Measurements from ENCODE around the gene ODC1. TPM values are rescaled to one million over a fixed set of nuclear protein-coding genes. Genes with fewer than 3 reads are reported as not detected.

ODC1 gene
- total RNA-seq, 1 donor from 2014 or later = 119 TPM

DNA sequence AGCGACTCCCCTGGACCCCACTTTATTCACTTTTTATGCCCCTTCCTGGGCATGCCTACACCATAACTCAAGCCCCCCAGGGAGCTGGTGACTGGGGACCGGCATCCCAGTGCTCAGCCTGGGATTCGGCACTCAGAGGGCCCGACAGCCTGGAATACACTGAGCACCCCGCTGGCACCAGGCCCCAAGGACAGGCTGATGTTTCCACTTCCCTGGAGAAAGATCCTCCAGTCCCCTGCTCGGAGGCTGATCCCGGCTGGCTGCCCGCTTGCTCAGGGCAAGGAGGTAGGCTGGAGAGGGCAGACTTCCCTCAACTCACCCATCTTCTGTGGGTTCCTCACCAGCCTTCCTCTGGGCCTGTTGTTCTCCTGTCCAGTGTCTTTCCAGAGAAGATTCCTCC is 36.6 kb downstream of the ODC1 start:
- Histone ChIP-seq H3K9ac (ENCODE audit: low read length) (no peak overlapping the region), H3K4me1 (ENCODE audit: insufficient read depth, low read length) (peaks cover 37% of the 10 kb centered on the region), H3K79me2 (ENCODE audit: insufficient read depth, low read length) (no peaks in the 10 kb centered on the region), H3K36me3 (ENCODE audit: insufficient read depth, low read length) (no peaks in the 10 kb centered on the region), H3K4me2 (ENCODE audit: low read length) (no peak overlapping the region), H4K20me1 (ENCODE audit: insufficient read depth, low read length) (peaks cover 10% of the 10 kb centered on the region), H3K4me3 (ENCODE audit: insufficient read depth, low read depth, low read length) (no peak overlapping the region), H3K27ac (ENCODE audit: low read depth, low read length) (no peak overlapping the region), H3K9me3 (ENCODE audit: insufficient read depth, low read depth, low read length) (no peaks in the 10 kb centered on the region), H3K27me3 (ENCODE audit: insufficient read depth, low read length) (no peaks in the 10 kb centered on the region), H2AFZ (ENCODE audit: low read depth, low read length) (no peak overlapping the region)
- Mint-ChIP-seq H3K4me3 (ENCODE audit: unreplicated experiment) (no peak overlapping the region), H3K36me3 (ENCODE audit: low read depth, unreplicated experiment) (peaks cover 5% of the 10 kb centered on the region), H3K27ac (ENCODE audit: unreplicated experiment) (no peak overlapping the region), H3K4me1 (ENCODE audit: low read depth, unreplicated experiment) (peaks cover 16% of the 10 kb centered on the region), H3K27me3 (ENCODE audit: low read depth, unreplicated experiment) (peaks cover 4% of the 10 kb centered on the region), H3K9me3 (ENCODE audit: unreplicated experiment) (peaks cover 2% of the 10 kb centered on the region)
- no peak for DNase-seq (ENCODE audit: low read depth)
- no peak for FAIRE-seq
- TF ChIP-seq, protein P1, sequence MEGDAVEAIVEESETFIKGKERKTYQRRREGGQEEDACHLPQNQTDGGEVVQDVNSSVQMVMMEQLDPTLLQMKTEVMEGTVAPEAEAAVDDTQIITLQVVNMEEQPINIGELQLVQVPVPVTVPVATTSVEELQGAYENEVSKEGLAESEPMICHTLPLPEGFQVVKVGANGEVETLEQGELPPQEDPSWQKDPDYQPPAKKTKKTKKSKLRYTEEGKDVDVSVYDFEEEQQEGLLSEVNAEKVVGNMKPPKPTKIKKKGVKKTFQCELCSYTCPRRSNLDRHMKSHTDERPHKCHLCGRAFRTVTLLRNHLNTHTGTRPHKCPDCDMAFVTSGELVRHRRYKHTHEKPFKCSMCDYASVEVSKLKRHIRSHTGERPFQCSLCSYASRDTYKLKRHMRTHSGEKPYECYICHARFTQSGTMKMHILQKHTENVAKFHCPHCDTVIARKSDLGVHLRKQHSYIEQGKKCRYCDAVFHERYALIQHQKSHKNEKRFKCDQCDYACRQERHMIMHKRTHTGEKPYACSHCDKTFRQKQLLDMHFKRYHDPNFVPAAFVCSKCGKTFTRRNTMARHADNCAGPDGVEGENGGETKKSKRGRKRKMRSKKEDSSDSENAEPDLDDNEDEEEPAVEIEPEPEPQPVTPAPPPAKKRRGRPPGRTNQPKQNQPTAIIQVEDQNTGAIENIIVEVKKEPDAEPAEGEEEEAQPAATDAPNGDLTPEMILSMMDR (IDR thresholded peaks at IDR 0.05; ENCODE audit: insufficient read depth, low read depth, low read length) = no peak
- TF ChIP-seq EZH2 (IDR thresholded peaks at IDR 0.05; ENCODE audit: insufficient read depth, low read length) = no peak

DNA sequence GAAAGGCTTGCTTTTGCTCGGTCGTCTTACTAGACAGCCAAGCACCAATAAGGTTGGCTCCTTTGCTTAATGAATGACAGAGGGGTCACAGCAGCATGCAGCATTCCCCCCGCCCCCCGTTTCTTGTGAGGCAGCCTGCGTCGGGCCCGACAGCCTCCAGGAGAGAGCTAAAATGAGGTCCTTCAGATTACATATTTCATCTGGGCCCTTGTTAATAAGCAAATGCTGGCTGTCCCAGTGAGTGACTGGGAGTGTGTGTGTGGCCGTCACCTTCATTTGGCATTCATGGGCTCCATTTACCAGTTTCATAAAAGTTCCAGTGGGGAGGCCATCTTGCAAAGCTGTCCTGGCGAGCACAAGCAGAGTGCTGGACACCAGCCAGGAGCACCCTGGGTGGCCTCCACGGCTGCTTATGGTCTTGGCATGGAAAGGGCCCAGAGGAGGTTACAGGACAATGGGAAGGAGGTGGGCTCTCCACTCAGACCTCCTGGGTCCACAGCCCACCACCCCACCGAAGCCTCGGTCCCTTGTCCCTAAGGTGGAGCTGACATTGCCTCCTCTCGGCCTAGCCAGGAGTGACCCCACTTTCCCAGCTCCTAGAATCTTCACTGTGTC is 37.2 kb downstream of the ODC1 start:
- no peak for FAIRE-seq
- Histone ChIP-seq H3K9me3 (ENCODE audit: insufficient read depth, low read depth, low read length) (no peaks in the 10 kb centered on the region), H3K4me2 (ENCODE audit: low read length) (peak overlapping the region; percentile 34), H3K27ac (ENCODE audit: low read depth, low read length) (no peak overlapping the region), H3K4me1 (ENCODE audit: insufficient read depth, low read length) (peaks cover 42% of the 10 kb centered on the region), H3K36me3 (ENCODE audit: insufficient read depth, low read length) (no peaks in the 10 kb centered on the region), H3K9ac (ENCODE audit: low read length) (no peak overlapping the region), H4K20me1 (ENCODE audit: insufficient read depth, low read length) (peaks cover 10% of the 10 kb centered on the region), H3K27me3 (ENCODE audit: insufficient read depth, low read length) (no peaks in the 10 kb centered on the region), H2AFZ (ENCODE audit: low read depth, low read length) (no peak overlapping the region), H3K4me3 (ENCODE audit: insufficient read depth, low read depth, low read length) (no peak overlapping the region), H3K79me2 (ENCODE audit: insufficient read depth, low read length) (no peaks in the 10 kb centered on the region)
- H3K4me1 Mint-ChIP-seq (ENCODE audit: low read depth, unreplicated experiment) = peaks cover 16% of the 10 kb centered on the region
- H3K4me3 Mint-ChIP-seq (ENCODE audit: unreplicated experiment) = no peak overlapping the region
- H3K27me3 Mint-ChIP-seq (ENCODE audit: low read depth, unreplicated experiment) = peaks cover 4% of the 10 kb centered on the region
- peaks cover 2% of the 10 kb centered on the region for H3K9me3 Mint-ChIP-seq (ENCODE audit: unreplicated experiment)
- TF ChIP-seq, protein P1 (IDR thresholded peaks at IDR 0.05; ENCODE audit: insufficient read depth, low read depth, low read length) = no peak
- no peak for TF ChIP-seq EZH2 (IDR thresholded peaks at IDR 0.05; ENCODE audit: insufficient read depth, low read length)
- DNase-seq (ENCODE audit: low read depth) = no peak
- peaks cover 5% of the 10 kb centered on the region for H3K36me3 Mint-ChIP-seq (ENCODE audit: low read depth, unreplicated experiment)
- no peak overlapping the region for H3K27ac Mint-ChIP-seq (ENCODE audit: unreplicated experiment)

Data from astrocyte (in vitro differentiated cells and primary cell).